ENCODE measurements around the gene ZNF891. TPM values are rescaled to one million over a fixed set of nuclear protein-coding genes. Genes with fewer than 3 reads are reported as not detected.

Gene ZNF891
- total and polyA plus RNA-seq, 2 of the 13 experiments (the other 11 are each of a cell fraction or from before 2014, with no cell fraction given) = 1.3 to 2.1 TPM

- TF ChIP-seq GRHL1 (CRISPR knock-in tag; conservative IDR thresholded peaks at IDR 0.05) (no peak), TEAD2 (CRISPR knock-in tag; IDR thresholded peaks at IDR 0.05) (no peak), ZBTB4 (CRISPR knock-in tag; IDR thresholded peaks at IDR 0.05; ENCODE audit: borderline replicate concordance) (no peak), RFX5 (IDR thresholded peaks at IDR 0.05; ENCODE audit: low read depth, low read length) (no peak), CEBPG (CRISPR knock-in tag; IDR thresholded peaks at IDR 0.05) (no peak), ZNF253 (CRISPR knock-in tag; IDR thresholded peaks at IDR 0.05; ENCODE audit: borderline replicate concordance) (no peak), TOPORS (CRISPR knock-in tag; IDR thresholded peaks at IDR 0.05) (no peak), ZNF850 (CRISPR knock-in tag; conservative IDR thresholded peaks at IDR 0.05) (no peak), ZNF468 (CRISPR knock-in tag; IDR thresholded peaks at IDR 0.05) (no peak; the same call in 1 of the 2 replicates), ZNF749 (CRISPR knock-in tag; IDR thresholded peaks at IDR 0.05; ENCODE audit: borderline replicate concordance) (peak; percentile 89; the same call in 1 of the 2 replicates), KLF15 (CRISPR knock-in tag; IDR thresholded peaks at IDR 0.05; ENCODE audit: borderline replicate concordance) (0 out of 2 replicates have a peak, but pooled peaks have one; percentile 32), TRIM22 (IDR thresholded peaks at IDR 0.05) (no peak), FOSL2 (CRISPR knock-in tag; IDR thresholded peaks at IDR 0.05) (no peak; the same call in 1 of the 2 replicates), HDAC6 (IDR thresholded peaks at IDR 0.05; ENCODE audit: low read depth, low read length) (no peak), MYNN (CRISPR knock-in tag; IDR thresholded peaks at IDR 0.05; ENCODE audit: low read depth) (no peak), EZH2 (conservative IDR thresholded peaks at IDR 0.05; ENCODE audit: low read depth, low read length) (no peak), ZMYM4 (CRISPR knock-in tag; IDR thresholded peaks at IDR 0.05) (peak; percentile 78), KLF12 (CRISPR knock-in tag; IDR thresholded peaks at IDR 0.05; ENCODE audit: borderline replicate concordance) (no peak; the same call in 1 of the 2 replicates), ZFP36L1 (CRISPR knock-in tag; IDR thresholded peaks at IDR 0.05) (0 out of 2 replicates have a peak, but pooled peaks have one; percentile 31), THAP7 (CRISPR knock-in tag; IDR thresholded peaks at IDR 0.05) (peak; percentile 49; the same call in 1 of the 2 replicates), MIXL1 (CRISPR knock-in tag; IDR thresholded peaks at IDR 0.05) (no peak), FLYWCH1 (CRISPR knock-in tag; IDR thresholded peaks at IDR 0.05) (no peak), AKAP8 (CRISPR knock-in tag; IDR thresholded peaks at IDR 0.05) (no peak)
These were observed 49.5 kb downstream of the ZNF891 start, which contains the start of gene ZNF140 (continued) for GRCh38 chr12:133080368-133081158.

Data from HepG2 (cell line).